NT2/D1 (cell line): ENCODE results near the gene TRABD2A.

Source experiments
- DNase-seq: peaks from one replicate; pipeline ENCODE4 v3.0.0-alpha.2; 2011; ENCODE audit warnings: low read depth, low spot score
- H3K27me3 ChIP-seq: 2 replicates; pipeline ENCODE4 v1.6.0; 2011; ENCODE audit warnings: mild to moderate bottlenecking; ENCODE audit not compliant: insufficient read length, insufficient read depth
- H3K36me3 ChIP-seq: 2 replicates; pipeline ENCODE4 v1.6.1; 2011; ENCODE audit warnings: mild to moderate bottlenecking, low read length, mixed read lengths; ENCODE audit not compliant: insufficient read depth, insufficient read length
- H3K4me1 ChIP-seq: 2 replicates; pipeline ENCODE4 v1.5.1; 2011; ENCODE audit not compliant: insufficient read depth, insufficient read length
- H3K4me3 ChIP-seq: 2 replicates; pipeline ENCODE4 v1.5.1; 2011; ENCODE audit warnings: low read depth; ENCODE audit not compliant: insufficient read length
- H3K9ac ChIP-seq: 2 replicates; pipeline ENCODE4 v1.6.0; 2011; ENCODE audit warnings: low read depth; ENCODE audit not compliant: insufficient read length
- H3K9me3 ChIP-seq: 2 replicates; pipeline ENCODE4 v1.5.1; 2011; ENCODE audit warnings: mild to moderate bottlenecking, low read length; ENCODE audit not compliant: insufficient read depth
- SUZ12 ChIP-seq: IDR thresholded peaks from 2 replicates; pipeline ENCODE4 v1.6.1; 2011; ENCODE audit not compliant: insufficient read length, insufficient read depth; ENCODE audit errors: extremely low read depth
- YY1 ChIP-seq: IDR thresholded peaks from 2 replicates; pipeline ENCODE4 v1.6.1; 2011; ENCODE audit not compliant: insufficient read length, insufficient read depth
- ZNF274 ChIP-seq: IDR thresholded peaks from 2 replicates; pipeline ENCODE4 v1.6.1; 2011; ENCODE audit warnings: mild to moderate bottlenecking, low read depth, low read length

The TRABD2A gene

DNA sequence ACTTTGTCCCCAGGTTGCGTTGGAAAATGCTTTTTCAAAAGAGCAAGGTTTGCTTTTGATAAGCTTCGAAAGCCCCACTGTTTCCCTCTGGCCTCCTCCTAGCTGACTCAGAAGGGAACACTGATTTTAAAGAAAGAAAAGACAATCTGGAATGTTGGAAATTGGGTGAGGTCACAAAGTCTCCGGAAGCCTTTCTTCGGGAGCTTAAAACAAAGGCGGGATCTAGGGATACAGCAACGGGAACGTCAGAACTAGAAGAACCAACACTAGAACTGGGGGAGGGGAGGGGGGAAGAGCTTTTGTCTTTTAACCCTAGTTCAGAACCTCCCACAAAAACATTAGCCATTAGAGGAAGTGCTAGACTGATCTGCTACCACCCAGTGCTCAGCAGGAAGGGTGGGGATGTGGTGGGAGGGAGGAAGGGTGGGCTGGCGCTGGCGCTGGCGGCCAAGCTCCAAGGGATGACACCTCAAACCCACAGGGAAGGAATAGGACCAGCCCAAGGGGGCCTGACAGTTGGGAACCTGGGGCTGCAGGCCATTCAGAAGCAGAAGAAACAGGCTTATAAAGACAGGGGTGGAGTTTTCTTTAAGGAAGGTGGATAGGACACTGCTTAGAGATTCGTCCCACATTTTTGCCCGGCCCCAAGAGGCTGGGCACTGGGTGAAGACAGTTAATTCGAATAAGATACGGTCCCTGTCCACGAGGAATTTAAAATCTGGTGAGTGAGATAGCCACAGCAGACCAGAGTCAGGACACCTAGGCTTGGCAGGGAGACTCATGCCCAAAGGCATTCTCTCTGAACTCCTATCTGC is 26.2 kb upstream of the TRABD2A start:
- Histone ChIP-seq H3K4me1 (no peaks in the 10 kb centered on the region), H3K9me3 (no peaks in the 10 kb centered on the region), H3K4me3 (peak overlapping the region; percentile 77), H3K9ac (peak overlapping the region; percentile 91), H3K36me3 (peaks cover 25% of the 10 kb centered on the region), H3K27me3 (peaks cover 3% of the 10 kb centered on the region)
- DNase-seq, result no peak
- TF ChIP-seq SUZ12, result no peak

GRCh38 chr2:84906108-84906899 is 25.4 kb upstream of the TRABD2A start:
- Histone ChIP-seq H3K4me1 (no peaks in the 10 kb centered on the region), H3K9ac (peak overlapping the region; percentile 91), H3K27me3 (peaks cover 3% of the 10 kb centered on the region), H3K4me3 (peak overlapping the region; percentile 77), H3K36me3 (peaks cover 25% of the 10 kb centered on the region), H3K9me3 (no peaks in the 10 kb centered on the region)
- TF ChIP-seq YY1 (no peak), SUZ12 (no peak), ZNF274 (no peak)
- DNase-seq, result no peak

GRCh38 chr2:84905181-84906107 is 24.6 kb upstream of the TRABD2A start, which contains the start of gene TMSB10:
Gene TMSB10, plus strand, starts transcription at chr2:84905656.
- H3K4me1 ChIP-seq, result no peaks in the 10 kb centered on the region
- peaks cover 3% of the 10 kb centered on the region for H3K27me3 ChIP-seq
- no peak for DNase-seq
- no peak for TF ChIP-seq ZNF274
- no peak for TF ChIP-seq YY1
- no peak for TF ChIP-seq SUZ12
- peak within 1 kb of the TSS; percentile 91 for H3K9ac ChIP-seq
- no peaks in the 10 kb centered on the region for H3K9me3 ChIP-seq
- H3K36me3 ChIP-seq, result peaks cover 25% of the 10 kb centered on the region
- H3K4me3 ChIP-seq, result peak within 1 kb of the TSS; percentile 77

GRCh38 chr2:84904717-84905174 is 23.9 kb upstream of the TRABD2A start:
- H3K9me3 ChIP-seq, result no peaks in the 10 kb centered on the region
- no peak for DNase-seq
- H3K36me3 ChIP-seq, result peaks cover 22% of the 10 kb centered on the region
- TF ChIP-seq ZNF274 (no peak), YY1 (no peak), SUZ12 (no peak)
- H3K9ac ChIP-seq, result peak overlapping the region; percentile 86
- peaks cover 3% of the 10 kb centered on the region for H3K27me3 ChIP-seq
- H3K4me3 ChIP-seq, result peak overlapping the region; percentile 77
- no peaks in the 10 kb centered on the region for H3K4me1 ChIP-seq

- Histone ChIP-seq H3K9me3 (no peaks in the 10 kb centered on the region), H3K9ac (no peak overlapping the region), H3K36me3 (peaks cover 16% of the 10 kb centered on the region), H3K27me3 (peaks cover 3% of the 10 kb centered on the region), H3K4me1 (no peaks in the 10 kb centered on the region), H3K4me3 (no peak overlapping the region)
- no peak for TF ChIP-seq YY1
- TF ChIP-seq ZNF274, result no peak
- TF ChIP-seq SUZ12, result no peak
- DNase-seq, result no peak
These were observed 23.3 kb upstream of the TRABD2A start for GRCh38 chr2:84904151-84904550.

DNA sequence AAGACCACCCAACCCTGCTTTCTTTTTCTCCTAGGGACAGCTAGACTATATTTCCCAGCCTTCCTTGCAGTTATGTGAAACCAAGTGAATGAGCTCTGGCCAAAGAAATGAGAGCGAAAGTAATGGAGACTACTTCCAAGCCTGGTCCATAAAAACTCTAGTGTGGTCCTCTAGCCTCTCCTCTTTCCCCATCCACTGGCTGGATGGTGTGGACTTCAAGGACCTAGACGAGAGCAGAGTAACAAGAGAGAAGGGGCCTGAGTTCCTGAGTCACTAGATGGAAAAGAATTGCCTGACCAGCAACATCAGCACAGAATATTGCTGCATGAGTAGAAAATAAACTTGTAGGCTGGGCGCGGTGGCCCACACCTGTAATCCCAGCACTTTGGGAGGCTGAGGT is 21.6 kb upstream of the TRABD2A start:
- no peaks in the 10 kb centered on the region for H3K9me3 ChIP-seq
- TF ChIP-seq ZNF274, result no peak
- TF ChIP-seq YY1, result no peak
- no peak for TF ChIP-seq SUZ12
- H3K27me3 ChIP-seq, result peaks cover 3% of the 10 kb centered on the region
- H3K9ac ChIP-seq, result no peak overlapping the region
- peaks cover 13% of the 10 kb centered on the region for H3K36me3 ChIP-seq
- DNase-seq, result no peak
- no peak overlapping the region for H3K4me3 ChIP-seq
- H3K4me1 ChIP-seq, result no peaks in the 10 kb centered on the region
